Bone marrow (tissue), 2 donors: ENCODE data around the gene LCT.
"Not testable (repeated sequence)": the region's sequence is repeated elsewhere in the genome, so short reads cannot be mapped to it uniquely, and the experiment has no call there.

Experiments used
- DNase-seq, 2 donors: peaks; one replicate each; lab custom pipeline; 2025; lab: John Stamatoyannopoulos, UW

The LCT gene

DNA sequence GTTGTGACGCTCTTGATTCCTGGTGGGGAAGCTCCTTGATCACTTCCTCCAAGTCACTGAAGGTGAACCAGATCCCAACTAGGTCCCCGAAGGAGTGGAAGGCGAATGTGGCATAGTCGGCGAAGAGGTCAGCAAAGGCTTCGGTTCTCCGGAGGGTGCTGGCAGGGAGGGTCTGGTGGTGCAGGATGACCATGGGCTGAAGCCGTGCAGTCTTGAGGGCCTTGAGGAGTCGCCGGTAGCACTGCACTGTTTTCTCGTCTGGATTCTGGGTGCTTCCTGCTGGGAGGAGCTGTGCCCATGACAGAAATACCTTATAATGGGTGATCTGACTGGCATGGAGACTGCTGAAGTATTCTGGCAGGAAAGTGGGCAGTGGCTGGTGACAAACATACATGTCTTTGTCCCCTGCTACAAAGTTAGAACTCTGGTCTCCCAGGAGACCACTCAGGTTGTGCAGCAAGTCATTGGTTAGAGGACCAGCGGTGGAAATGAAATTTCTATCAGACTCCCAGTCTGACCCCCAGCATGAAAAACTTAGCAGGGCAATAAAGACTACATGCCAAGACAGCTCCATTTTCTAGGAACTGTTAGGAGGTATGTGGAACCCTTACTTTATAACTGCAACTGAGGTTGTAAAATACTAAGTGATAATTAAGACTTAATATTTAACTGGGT, at the start of gene LCT:
Gene LCT (minus strand): TSS at position 589 of the 675 bp plus-strand sequence. CDS start 15 bp downstream, at position 574.
- DNase-seq: no peak

GRCh38 chr2:135885709-135886108, 48.7 kb upstream of the LCT start:
- DNase-seq: no peak

GRCh38 chr2:135882415-135882814, 45.4 kb upstream of the LCT start:
- no peak for DNase-seq

DNA sequence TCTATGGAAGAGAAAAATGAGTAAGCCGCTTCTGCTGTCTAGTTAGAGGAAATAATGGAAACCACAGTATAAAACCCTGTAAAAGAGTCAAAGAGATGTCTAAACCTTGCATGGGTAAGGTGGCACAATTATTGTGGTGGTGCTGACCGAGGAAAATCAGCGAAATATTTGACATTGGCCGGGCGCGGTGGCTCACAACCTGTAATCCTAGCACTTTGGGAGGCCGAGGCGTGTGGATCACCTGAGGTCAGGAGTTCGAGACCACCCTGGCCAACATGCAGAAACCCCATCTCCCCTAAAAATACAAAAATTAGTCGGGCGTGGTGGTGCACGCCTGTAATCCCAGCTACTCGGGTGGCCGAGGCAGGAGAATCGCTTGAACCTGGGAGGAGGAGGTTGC, 39.8 kb upstream of the LCT start:
- not testable (repeated sequence) for DNase-seq

- DNase-seq: peak; percentile 83 to 95
Measured at GRCh38 chr2:135876066-135876711, 39.2 kb upstream of the LCT start, which contains the start of gene MCM6. Gene MCM6 (minus strand): TSS chr2:135876443. CDS start chr2:135876365, 78 bp downstream.

- DNase-seq: peak; percentile 30 to 40
Measured at GRCh38 chr2:135875491-135876065, 38.6 kb upstream of the LCT start.

DNA sequence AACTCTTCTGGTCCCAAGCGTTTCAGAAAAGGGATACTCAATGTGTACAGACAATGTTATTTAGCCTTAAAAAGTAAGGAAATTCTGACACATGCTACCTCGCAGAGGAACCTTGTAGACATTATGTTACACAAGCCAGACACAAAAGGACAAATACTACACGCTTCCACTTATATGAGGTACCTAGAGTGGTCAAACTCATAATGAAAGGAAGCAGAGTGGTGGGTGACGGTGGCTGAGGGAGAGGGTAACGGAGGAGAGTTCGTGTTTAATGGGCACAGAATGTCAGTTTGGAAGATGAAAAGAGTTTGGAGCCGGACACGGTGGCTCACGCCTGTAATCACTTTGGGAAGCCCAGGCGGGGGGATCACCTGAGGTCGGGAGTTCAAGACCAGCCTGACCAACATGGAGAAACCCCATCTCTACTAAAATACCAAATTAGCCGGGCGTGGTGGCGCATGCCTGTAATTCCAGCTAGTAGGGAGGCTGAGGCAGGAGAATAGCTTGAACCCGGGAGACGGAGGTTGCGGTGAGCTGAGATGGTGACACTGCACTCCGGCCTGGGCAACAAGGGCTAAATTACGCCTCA, 37.9 kb upstream of the LCT start:
- no peak for DNase-seq

DNA sequence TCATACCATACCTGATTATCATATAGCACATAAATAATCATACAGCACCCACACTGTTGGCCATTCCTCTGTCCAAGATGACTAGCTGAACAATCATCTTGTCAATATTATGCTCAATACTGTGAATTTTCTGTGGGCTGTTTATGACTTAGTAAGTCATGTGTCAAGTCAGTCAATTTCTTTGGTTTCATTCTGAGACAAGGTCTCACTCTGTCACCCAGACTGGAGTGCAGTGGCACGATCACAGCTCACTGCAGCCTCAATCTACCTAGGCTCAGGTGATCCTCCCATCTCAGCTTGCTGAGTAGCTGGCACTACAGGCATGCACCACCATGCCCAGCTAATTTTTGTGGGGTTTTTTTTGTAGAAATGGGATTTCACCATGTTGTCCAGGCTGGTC, 33.6 kb upstream of the LCT start:
- no peak for DNase-seq

DNA sequence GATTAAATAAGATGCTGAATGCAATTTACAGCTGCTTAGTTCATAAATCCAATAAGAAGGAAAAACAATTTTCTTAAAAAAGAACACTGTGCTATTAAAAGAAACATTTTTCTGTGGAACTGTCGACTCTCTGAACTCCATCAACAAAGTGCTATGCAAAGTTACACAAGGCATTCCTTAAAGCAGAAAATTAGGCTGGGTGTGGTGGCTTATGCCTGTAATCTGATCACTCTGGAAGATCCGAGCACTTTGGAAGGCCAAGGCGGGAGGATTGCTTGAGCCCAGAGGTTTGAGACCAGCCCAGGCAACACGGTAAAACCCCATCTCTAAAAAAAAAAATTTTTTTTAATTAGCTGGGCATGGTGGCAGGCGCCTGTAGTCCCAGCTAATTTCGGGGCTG, 26.2 kb upstream of the LCT start:
- no peak for DNase-seq

DNA sequence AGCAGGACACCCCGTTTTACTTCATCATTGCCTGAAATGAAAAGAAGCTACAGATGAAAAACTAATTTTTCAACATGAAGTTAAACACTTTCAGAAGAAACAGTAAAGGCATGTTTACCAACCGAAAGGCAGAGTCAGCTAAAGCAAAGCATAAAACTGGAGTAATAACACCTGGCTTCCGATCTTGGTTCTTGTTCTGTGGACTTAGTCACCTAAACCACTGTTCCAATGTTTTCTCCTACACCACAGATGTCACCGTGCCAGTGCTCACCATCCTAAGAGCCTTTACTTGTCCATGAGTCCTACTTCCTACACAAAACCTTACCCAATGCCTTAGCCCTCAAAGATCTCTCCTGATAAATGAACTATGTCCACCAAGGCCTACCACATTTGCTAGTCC, 25.7 kb upstream of the LCT start:
- DNase-seq: no peak

GRCh38 chr2:135853401-135853800, 16.4 kb upstream of the LCT start:
- DNase-seq: no peak

GRCh38 chr2:135851858-135852257, 14.9 kb upstream of the LCT start:
- DNase-seq: no peak

DNA sequence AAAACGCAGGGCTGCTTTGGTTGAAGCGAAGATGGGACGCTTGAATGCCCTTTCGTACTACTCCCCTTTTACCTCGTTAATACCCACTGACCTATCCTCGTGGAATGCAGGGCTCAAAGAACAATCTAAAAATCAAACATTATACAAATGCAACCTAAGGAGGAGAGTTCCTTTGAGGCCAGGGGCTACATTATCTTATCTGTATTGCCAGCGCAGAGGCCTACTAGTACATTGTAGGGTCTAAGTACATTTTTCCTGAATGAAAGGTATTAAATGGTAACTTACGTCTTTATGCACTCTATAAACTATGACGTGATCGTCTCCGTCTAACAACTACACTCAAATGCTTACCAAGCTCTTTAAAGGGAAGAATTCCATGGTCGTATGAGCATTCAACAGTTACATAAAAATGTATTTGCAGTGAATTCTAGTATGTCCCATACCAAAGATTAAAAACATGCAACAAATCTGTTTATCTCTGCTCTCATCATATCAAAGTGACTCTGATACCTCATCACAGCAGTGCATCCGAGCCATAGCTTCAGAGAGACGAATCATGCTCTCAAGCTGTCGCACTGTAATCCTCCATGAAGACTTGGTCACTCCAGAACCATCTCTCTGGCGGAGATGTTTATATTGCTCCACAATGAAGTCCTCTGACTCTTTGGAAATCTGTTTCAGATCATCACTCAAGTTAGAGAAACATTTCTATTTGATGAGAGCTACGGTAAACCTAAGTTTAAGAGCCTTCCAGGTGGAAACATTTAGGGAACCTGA, 14.1 kb upstream of the LCT start:
- DNase-seq: no peak

DNA sequence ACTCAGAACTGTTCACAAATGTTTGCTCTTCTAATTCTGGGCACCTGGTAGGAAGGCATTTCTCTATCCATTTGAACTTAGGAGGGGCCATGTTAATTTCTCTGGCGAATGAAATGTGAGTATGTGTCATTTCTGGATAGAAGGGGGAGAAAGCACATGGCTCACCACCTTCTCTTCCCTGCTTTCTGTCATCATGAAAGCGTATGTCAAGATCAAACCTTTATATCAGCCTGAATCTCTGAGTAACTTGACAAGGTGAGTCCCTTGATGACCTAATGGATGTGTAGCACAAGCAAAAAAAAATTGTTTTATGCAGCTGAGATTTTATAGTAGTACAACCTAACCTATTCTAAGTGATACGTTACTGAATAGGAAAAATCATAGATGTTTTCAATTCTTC, 12.1 kb upstream of the LCT start:
- no peak for DNase-seq

DNA sequence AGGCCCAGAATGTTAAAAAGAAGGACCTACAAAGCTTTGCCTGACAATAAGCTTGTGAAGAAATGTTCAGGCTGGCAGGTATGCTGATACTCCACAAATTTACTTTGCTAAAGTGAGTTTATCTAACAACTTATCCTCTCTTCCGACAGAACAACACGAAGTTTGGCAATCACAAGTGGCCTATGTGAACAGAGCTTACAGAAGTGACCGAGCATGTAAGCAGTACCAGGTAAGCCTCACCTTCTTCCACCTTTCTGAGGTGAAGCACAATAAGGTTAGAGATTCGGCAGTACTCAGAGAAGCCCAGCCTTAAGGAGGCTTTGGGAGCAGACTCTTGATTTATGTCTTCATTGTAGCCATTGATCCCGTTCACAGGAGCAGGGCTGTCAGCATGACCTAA, 9.0 kb upstream of the LCT start:
- DNase-seq: no peak

- no peak for DNase-seq
Measured at GRCh38 chr2:135845257-135845656, 8.3 kb upstream of the LCT start.

- DNase-seq: no peak
Measured at GRCh38 chr2:135844301-135844895, 7.4 kb upstream of the LCT start.

DNA sequence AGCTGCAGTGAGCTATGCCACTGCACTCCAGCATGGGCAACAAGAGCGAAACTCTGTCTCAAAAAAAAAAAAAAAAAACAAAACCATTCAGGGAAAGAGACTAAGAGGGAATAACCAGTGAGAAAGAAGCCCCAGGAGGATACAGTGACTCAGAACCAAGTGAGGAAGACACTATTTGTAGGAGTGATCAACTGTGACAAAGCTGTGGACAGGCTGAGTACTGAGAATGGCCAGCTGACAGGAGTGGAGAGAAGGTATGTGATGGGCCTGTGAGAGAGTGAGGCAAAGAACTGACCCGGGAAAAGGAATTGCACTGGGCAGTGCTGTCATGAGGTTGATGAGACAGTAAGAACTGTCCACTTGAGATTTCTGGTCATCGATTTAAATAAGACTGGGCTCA, 6.7 kb upstream of the LCT start:
- no peak for DNase-seq

GRCh38 chr2:135840601-135841000, 3.6 kb upstream of the LCT start:
- no peak for DNase-seq

DNA sequence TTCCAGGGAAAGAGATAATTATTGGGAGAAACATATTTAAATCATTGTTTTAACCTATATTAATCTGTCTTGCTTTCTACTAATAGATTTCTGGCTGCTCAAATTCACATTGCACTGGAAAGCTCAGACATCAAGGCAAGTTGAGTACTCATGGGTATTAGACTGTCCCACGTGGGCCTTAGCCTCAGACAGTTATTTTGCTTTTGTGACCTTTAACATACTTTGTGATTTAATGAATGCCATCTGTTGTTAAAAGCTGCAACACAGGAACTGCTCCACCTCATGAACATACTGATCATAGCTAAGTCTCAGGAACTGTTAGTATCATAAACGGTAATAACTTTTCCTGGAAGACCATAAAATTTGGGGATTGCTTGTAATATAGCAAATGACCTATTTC, 2.7 kb upstream of the LCT start:
- DNase-seq: no peak

DNA sequence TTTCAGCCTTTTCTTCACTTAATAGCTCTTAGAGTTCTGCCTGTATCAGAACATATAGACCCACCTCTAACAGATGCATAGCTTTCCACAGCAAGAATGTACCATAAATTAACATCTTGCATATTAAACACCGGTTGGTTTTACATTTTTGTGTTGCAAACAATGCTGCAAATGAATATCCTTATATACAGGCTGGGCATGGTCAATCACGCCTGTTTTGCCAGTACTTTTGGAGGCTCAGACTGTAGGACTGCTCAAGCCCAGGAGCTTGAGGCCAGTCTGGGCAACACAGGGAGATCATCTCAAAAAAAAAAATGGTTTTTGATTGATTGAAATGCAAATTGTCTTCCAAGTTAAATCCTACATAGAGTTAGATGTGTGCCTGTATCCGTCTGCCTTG, 1.5 kb upstream of the LCT start:
- DNase-seq: no peak

DNA sequence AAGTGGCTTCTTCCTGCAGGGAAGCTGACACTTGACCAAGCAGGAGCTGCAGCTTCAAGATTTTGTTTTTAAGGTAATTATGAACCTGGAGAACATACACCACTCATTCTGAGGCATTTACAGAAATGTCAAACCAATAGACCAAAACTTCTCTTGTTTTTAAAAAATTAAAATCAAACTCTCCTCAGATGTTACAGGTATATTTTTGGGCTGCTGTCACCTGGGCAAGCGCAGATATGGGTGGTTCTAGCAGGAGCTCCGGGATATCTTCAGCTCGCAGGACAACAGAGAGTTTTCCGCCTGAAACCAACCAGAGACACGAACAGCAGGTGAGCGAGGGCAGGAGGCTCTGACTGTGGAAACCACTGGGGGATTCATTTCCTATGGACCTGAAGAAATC, 4.1 kb downstream of the LCT start:
- no peak for DNase-seq
